Loucy (cell line): Measurements from ENCODE around the gene EPX.

ENCODE experiments used
- H2AFZ ChIP-seq: fragments of 200-600 bp; sonication (generic); 2 replicates; pipeline ENCODE4 v1.6.0; 2016; ENCODE audit warnings: antibody characterized with exemption, mild to moderate bottlenecking, low read length, moderate library complexity
- H3F3A ChIP-seq: fragments of 200-600 bp; 2 replicates; pipeline ENCODE4 v1.6.0; 2016; ENCODE audit warnings: antibody characterized with exemption, low read depth, mild to moderate bottlenecking
- H3K27me3 ChIP-seq: fragments of 200-600 bp; sonication (generic); 2 replicates; pipeline ENCODE4 v1.6.1; 2014; ENCODE audit warnings: low read length, mild to moderate bottlenecking; ENCODE audit not compliant: insufficient read depth, poor library complexity, severe bottlenecking
- H3K36me3 ChIP-seq: fragments of 200-600 bp; sonication (generic); 2 replicates; pipeline ENCODE4 v1.6.1; 2016; ENCODE audit warnings: low read length; ENCODE audit not compliant: insufficient read depth
- H3K4me1 ChIP-seq: fragments of 200-600 bp; sonication (generic); 2 replicates; pipeline ENCODE4 v1.5.1; 2014; ENCODE audit warnings: low read length, mild to moderate bottlenecking; ENCODE audit not compliant: insufficient read depth, poor library complexity, severe bottlenecking
- H3K4me2 ChIP-seq: fragments of 200-600 bp; sonication (generic); 2 replicates; pipeline ENCODE4 v1.6.0; 2014; ENCODE audit warnings: antibody characterized with exemption, low read length, low read depth, mild to moderate bottlenecking; ENCODE audit not compliant: poor library complexity, severe bottlenecking
- H3K4me3 ChIP-seq: fragments of 200-600 bp; sonication (generic); 2 replicates; pipeline ENCODE4 v1.5.1; 2014; ENCODE audit warnings: low read length, mild to moderate bottlenecking, mixed read lengths; ENCODE audit not compliant: poor library complexity, severe bottlenecking
- H3K79me2 ChIP-seq: fragments of 200-600 bp; sonication (generic); 2 replicates; pipeline ENCODE4 v1.6.1; 2014; ENCODE audit warnings: low read length; ENCODE audit not compliant: insufficient read depth
- H3K9ac ChIP-seq: fragments of 200-600 bp; sonication (generic); 2 replicates; pipeline ENCODE4 v1.6.0; 2014; ENCODE audit warnings: mild to moderate bottlenecking, low read depth, low read length, moderate library complexity; ENCODE audit not compliant: poor library complexity, severe bottlenecking
- H3K9me2 ChIP-seq: fragments of 200-600 bp; sonication (generic); replicated peaks from 2 replicates; pipeline ENCODE4 v1.6.1; 2016; ENCODE audit warnings: low read depth, low read length, mixed read lengths
- H3K9me3 ChIP-seq: fragments of 200-600 bp; sonication (generic); 2 replicates; pipeline ENCODE4 v1.6.1; 2014; ENCODE audit warnings: mild to moderate bottlenecking, antibody characterized with exemption, low read length, low read depth; ENCODE audit not compliant: insufficient read depth
- H4K20me1 ChIP-seq: fragments of 200-600 bp; sonication (generic); 2 replicates; pipeline ENCODE4 v1.6.0; 2014; ENCODE audit warnings: antibody characterized with exemption, low read length, mild to moderate bottlenecking; ENCODE audit not compliant: insufficient read depth, poor library complexity, severe bottlenecking
- CTCF ChIP-seq: fragments of 200-600 bp; sonication (generic); conservative IDR thresholded peaks from 2 replicates; pipeline ENCODE4 v1.5.1; 2014; ENCODE audit warnings: mild to moderate bottlenecking, antibody characterized with exemption, low read length
- EZH2phosphoT487 ChIP-seq: fragments of 200-600 bp; IDR thresholded peaks from 2 replicates; pipeline ENCODE4 v1.6.1; 2018; ENCODE audit warnings: antibody characterized with exemption, mild to moderate bottlenecking, moderate library complexity, borderline replicate concordance

Gene EPX

GRCh38 chr17:58207451-58207850 is 14.9 kb downstream of the EPX start:
- Histone ChIP-seq H3K9me3 (no peaks in the 10 kb centered on the region), H3F3A (no peaks in the 10 kb centered on the region), H3K9ac (no peak overlapping the region), H3K36me3 (peaks cover under 1% of the 10 kb centered on the region; the same call in 1 of the 2 replicates), H3K4me1 (no peaks in the 10 kb centered on the region), H3K4me3 (no peak overlapping the region), H3K4me2 (no peak overlapping the region), H3K27me3 (no peaks in the 10 kb centered on the region), H3K9me2 (no peaks in the 10 kb centered on the region), H2AFZ (no peak overlapping the region), H4K20me1 (no peaks in the 10 kb centered on the region), H3K79me2 (no peaks in the 10 kb centered on the region)
- TF ChIP-seq CTCF (no peak), EZH2phosphoT487 (no peak)

GRCh38 chr17:58208344-58208743 is 15.8 kb downstream of the EPX start:
- Histone ChIP-seq H3K4me3 (no peak overlapping the region), H3K79me2 (no peaks in the 10 kb centered on the region), H3K36me3 (peaks cover 5% of the 10 kb centered on the region; the same call in 1 of the 2 replicates), H3F3A (no peaks in the 10 kb centered on the region), H3K4me1 (no peaks in the 10 kb centered on the region), H2AFZ (no peak overlapping the region), H3K9me3 (no peaks in the 10 kb centered on the region), H3K27me3 (no peaks in the 10 kb centered on the region), H3K9ac (no peak overlapping the region), H3K4me2 (no peak overlapping the region), H4K20me1 (no peaks in the 10 kb centered on the region), H3K9me2 (no peaks in the 10 kb centered on the region)
- TF ChIP-seq CTCF, result no peak
- no peak for TF ChIP-seq EZH2phosphoT487

GRCh38 chr17:58210922-58211321 is 18.4 kb downstream of the EPX start:
- Histone ChIP-seq H3K4me2 (no peak overlapping the region), H3K27me3 (no peaks in the 10 kb centered on the region), H3K9ac (no peak overlapping the region), H3K79me2 (no peaks in the 10 kb centered on the region), H3F3A (no peaks in the 10 kb centered on the region), H3K4me3 (no peak overlapping the region), H3K9me3 (no peaks in the 10 kb centered on the region), H3K9me2 (no peaks in the 10 kb centered on the region), H4K20me1 (no peaks in the 10 kb centered on the region), H3K4me1 (no peaks in the 10 kb centered on the region), H2AFZ (no peak overlapping the region), H3K36me3 (peaks cover 5% of the 10 kb centered on the region; the same call in 1 of the 2 replicates)
- TF ChIP-seq EZH2phosphoT487 (no peak), CTCF (peak; percentile 55)
